Activated CD4-positive, alpha-beta T cell treated with anti-CD3 and anti-CD28 coated beads for 48 hours (primary cell): ENCODE data around the gene PLAAT5.
"Not testable (repeated sequence)": the region's sequence is repeated elsewhere in the genome, so short reads cannot be mapped to it uniquely, and the experiment has no call there.

Source experiments
- DNase-seq: peaks from one replicate; pipeline ENCODE4 v3.0.0-alpha.2; 2020

PLAAT5 gene

GRCh38 chr11:63476618-63477017, 14.3 kb downstream of the PLAAT5 start:
- DNase-seq = no peak

GRCh38 chr11:63472372-63472771, 18.6 kb downstream of the PLAAT5 start:
- no peak for DNase-seq

- DNase-seq = no peak
Observed at GRCh38 chr11:63470311-63470710, 20.7 kb downstream of the PLAAT5 start.

GRCh38 chr11:63462137-63462536, 28.8 kb downstream of the PLAAT5 start:
- DNase-seq = no peak

- DNase-seq = no peak
Observed at GRCh38 chr11:63459586-63459985, 31.4 kb downstream of the PLAAT5 start.

- no peak for DNase-seq
Observed at GRCh38 chr11:63448646-63449045, 42.3 kb downstream of the PLAAT5 start.

- peak; percentile 39 for DNase-seq
Observed at GRCh38 chr11:63445720-63446119, 45.2 kb downstream of the PLAAT5 start.

- no peak for DNase-seq
Observed at GRCh38 chr11:63445118-63445517, 45.8 kb downstream of the PLAAT5 start.

GRCh38 chr11:63444160-63444559, 46.8 kb downstream of the PLAAT5 start:
- DNase-seq = no peak

GRCh38 chr11:63443714-63444113, 47.3 kb downstream of the PLAAT5 start:
- DNase-seq = peak; percentile 39

- not testable (repeated sequence) for DNase-seq
Observed at GRCh38 chr11:63435831-63436230, 55.1 kb downstream of the PLAAT5 start.

- not testable (repeated sequence) for DNase-seq
Observed at GRCh38 chr11:63435351-63435750, 55.6 kb downstream of the PLAAT5 start.

- DNase-seq = not testable (repeated sequence)
Observed at GRCh38 chr11:63430731-63431130, 60.2 kb downstream of the PLAAT5 start.

- DNase-seq = no peak
Observed at GRCh38 chr11:63427971-63428508, 62.9 kb downstream of the PLAAT5 start.

GRCh38 chr11:63417174-63417852, 73.7 kb downstream of the PLAAT5 start:
- DNase-seq = no peak
